ENCODE results near the gene E2F6. TPM values are rescaled to one million over a fixed set of nuclear protein-coding genes. Genes with fewer than 3 reads are reported as not detected.

Gene E2F6
- total and polyA plus RNA-seq, 2 of the 4 experiments (the other 2 are of a cell fraction), result 8.2 to 10.9 TPM

DNA sequence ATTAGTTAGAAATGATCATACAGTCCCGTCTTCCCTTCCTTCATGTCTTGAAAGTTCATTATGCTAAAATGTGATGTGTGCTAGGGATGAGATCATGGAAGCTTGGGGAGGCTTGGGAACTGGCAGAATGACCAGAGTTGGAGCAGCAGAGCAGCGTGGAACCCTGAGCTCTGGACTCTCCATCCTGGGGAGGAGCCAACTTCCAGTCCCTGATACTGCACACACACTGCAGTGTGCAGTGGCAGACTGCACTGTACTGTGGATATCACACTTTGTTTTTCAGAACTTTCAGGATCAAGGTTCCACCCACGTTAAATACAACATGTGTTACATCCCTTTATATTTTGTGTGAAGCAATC, 40.6 kb upstream of the E2F6 start:
- no peak overlapping the region for H2AK5ac ChIP-seq (ENCODE audit: low read depth, low read length)
- intact Hi-C loops (cut with micrococcal nuclease), result loop anchor here (10.0 kb wide), 1 partner anchor 1068 kb away; no protein-coding TSS in a partner anchor
- H3K4me1 ChIP-seq (ENCODE audit: control insufficient read depth, insufficient read depth, low read length), result no peaks in the 10 kb centered on the region; the same call in 1 of the 2 replicates
- no peaks in the 10 kb centered on the region for H4K20me1 ChIP-seq (ENCODE audit: insufficient read depth, low read length)
- no peaks in the 10 kb centered on the region; the same call in 1 of the 2 replicates for H3K9me1 ChIP-seq (ENCODE audit: insufficient read depth, low read length)
- no peak overlapping the region for H3K14ac ChIP-seq (replicated peaks; ENCODE audit: low read depth, low read length)
- no peak overlapping the region for H3K56ac ChIP-seq (ENCODE audit: extremely low read depth, insufficient read depth, low read length)
- no peak overlapping the region for H4K5ac ChIP-seq (ENCODE audit: low read depth, low read length)
- no peak overlapping the region for H3K18ac ChIP-seq (ENCODE audit: low read depth, low read length)
- no peak overlapping the region for H2BK120ac ChIP-seq (ENCODE audit: low read depth, low read length)
- DNase-seq (no peak), ATAC-seq (ENCODE audit: low read depth) (no peak)
- H3K27me3 ChIP-seq (ENCODE audit: control insufficient read depth, insufficient read depth, low read length), result peaks cover 19% of the 10 kb centered on the region
- BruUV-seq (replicated peaks), result no TSS peak
- H3K4ac ChIP-seq (ENCODE audit: low read depth, low read length), result no peak overlapping the region
- H3K9ac ChIP-seq (ENCODE audit: low read depth, low read length), result no peak overlapping the region
- TF ChIP-seq FOS (IDR thresholded peaks at IDR 0.05; ENCODE audit: low read depth, low read length), result no peak
- no peak for TF ChIP-seq MXI1 (IDR thresholded peaks at IDR 0.05; ENCODE audit: borderline replicate concordance, low read depth, low read length)
- no peak for TF ChIP-seq SMC3 (IDR thresholded peaks at IDR 0.05; ENCODE audit: low read depth, low read length)
- no peak for TF ChIP-seq MAZ (IDR thresholded peaks at IDR 0.05; ENCODE audit: borderline replicate concordance, low read depth, low read length)
- TF ChIP-seq NFE2L2 (IDR thresholded peaks at IDR 0.05; ENCODE audit: low read depth, low read length), result no peak
- no peak for TF ChIP-seq CHD1 (IDR thresholded peaks at IDR 0.05; ENCODE audit: low read depth, low read length)
- no peak for TF ChIP-seq CEBPB (IDR thresholded peaks at IDR 0.05; ENCODE audit: low read depth, low read length)
- TF ChIP-seq, protein P1, sequence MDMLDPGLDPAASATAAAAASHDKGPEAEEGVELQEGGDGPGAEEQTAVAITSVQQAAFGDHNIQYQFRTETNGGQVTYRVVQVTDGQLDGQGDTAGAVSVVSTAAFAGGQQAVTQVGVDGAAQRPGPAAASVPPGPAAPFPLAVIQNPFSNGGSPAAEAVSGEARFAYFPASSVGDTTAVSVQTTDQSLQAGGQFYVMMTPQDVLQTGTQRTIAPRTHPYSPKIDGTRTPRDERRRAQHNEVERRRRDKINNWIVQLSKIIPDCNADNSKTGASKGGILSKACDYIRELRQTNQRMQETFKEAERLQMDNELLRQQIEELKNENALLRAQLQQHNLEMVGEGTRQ (IDR thresholded peaks at IDR 0.05; ENCODE audit: low read depth, low read length), result no peak
- TF ChIP-seq ELK1 (IDR thresholded peaks at IDR 0.05; ENCODE audit: borderline replicate concordance, low read depth, low read length), result no peak
- no peak for TF ChIP-seq RAD21 (IDR thresholded peaks at IDR 0.05; ENCODE audit: low read length)
- no peak for TF ChIP-seq BHLHE40 (IDR thresholded peaks at IDR 0.05; ENCODE audit: low read depth, low read length)
- no peak for TF ChIP-seq RFX5 (IDR thresholded peaks at IDR 0.05; ENCODE audit: low read depth, low read length)
- TF ChIP-seq POLR2A (IDR thresholded peaks at IDR 0.05; ENCODE audit: low read depth, low read length), result no peak
- no peak for TF ChIP-seq CTCF (conservative IDR thresholded peaks at IDR 0.05; ENCODE audit: low read depth, low read length)
- no peak for TF ChIP-seq RCOR1 (IDR thresholded peaks at IDR 0.05; ENCODE audit: insufficient replicate concordance, low read length)
- TF ChIP-seq MAFK (IDR thresholded peaks at IDR 0.05; ENCODE audit: low read depth, low read length), result no peak
- no peak overlapping the region for H2AK9ac ChIP-seq (replicated peaks; ENCODE audit: low read depth, low read length, poor library complexity)
- H4K91ac ChIP-seq (ENCODE audit: insufficient read depth, low read depth, low read length), result no peak overlapping the region
- peaks cover 4% of the 10 kb centered on the region; the same call in 1 of the 2 replicates for H3K9me3 ChIP-seq (ENCODE audit: control insufficient read depth, insufficient read depth, low read length)
- H3K23ac ChIP-seq (ENCODE audit: low read depth, low read length), result no peak overlapping the region
- no peak overlapping the region for H4K8ac ChIP-seq (ENCODE audit: low read depth in 2 of 2, low read length in 2 of 2)
- H2BK15ac ChIP-seq (ENCODE audit: low read depth, low read length), result no peak overlapping the region
- H3K36me3 ChIP-seq (ENCODE audit: control insufficient read depth, insufficient read depth, low read length), result no peaks in the 10 kb centered on the region
- dilution Hi-C loops (cut with HindIII; ENCODE audit: low sequenced_read_pairs, unreplicated experiment), result no loop called here
- ChIA-PET CTCF (no interaction called here), POLR2A (ENCODE audit: unreplicated experiment) (no interaction called here)
- no peak overlapping the region for H3K4me3 ChIP-seq (ENCODE audit: insufficient read depth, low read depth, low read length)
- H3K4me2 ChIP-seq (ENCODE audit: low read depth, low read length), result no peak overlapping the region
- no peak overlapping the region for H2BK20ac ChIP-seq (ENCODE audit: low read depth, low read length)
- WGBS, 2 experiments (ENCODE audit: extremely low coverage in 2 of 2, insufficient read length in 1 of 2), result no CpG with 5 or more reads among the region's 3 CpGs
- H3K79me1 ChIP-seq (ENCODE audit: low read depth in 1 of 2, low read length in 2 of 2), result no peaks in the 10 kb centered on the region
- no peak overlapping the region for H2AFZ ChIP-seq (replicated peaks; ENCODE audit: low read length, poor library complexity)
- in situ Hi-C loops (cut with MboI; ENCODE audit: low sequenced_read_pairs), result no loop called here
- no peak overlapping the region for H2BK5ac ChIP-seq (ENCODE audit: low read depth, low read length, poor library complexity, severe bottlenecking)
- H3K27ac ChIP-seq (ENCODE audit: insufficient read depth, low read length), result no peak overlapping the region
